SK-N-SH (cell line): ENCODE measurements around the gene BRD9.
"Not testable (repeated sequence)": the region's sequence is repeated elsewhere in the genome, so short reads cannot be mapped to it uniquely, and the experiment has no call there.

Source experiments
- TCF12 ChIP-seq: IDR thresholded peaks from 2 replicates; pipeline ENCODE4 v1.4.0; 2012
- TF ChIP-seq, protein P1 (sequence below): fragments of 200-600 bp; sonication (generic); IDR thresholded peaks from 2 replicates; pipeline ENCODE4 v1.6.1; 2017; ENCODE audit warnings: antibody characterized with exemption, mild to moderate bottlenecking, moderate library complexity

DNA sequence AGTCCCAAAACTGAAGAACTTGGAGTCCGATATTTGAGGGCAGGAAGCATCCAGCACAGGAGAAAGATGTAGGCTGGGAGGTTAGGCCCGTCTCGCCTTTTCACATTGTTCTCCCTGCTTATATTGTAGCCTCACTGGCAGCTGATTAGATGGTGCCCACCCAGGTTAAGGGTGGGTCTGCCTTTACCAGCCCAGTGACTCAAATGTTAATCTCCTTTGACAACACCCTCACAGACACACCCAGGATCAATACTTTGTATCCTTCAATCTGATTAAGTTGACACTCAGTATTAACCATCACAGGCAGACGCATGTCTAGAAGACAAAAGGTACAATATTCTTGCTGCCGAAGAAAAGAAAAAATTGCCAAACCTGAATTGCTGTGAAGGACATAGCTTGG lies 26.1 kb upstream of the BRD9 start:
- TF ChIP-seq, protein P1, sequence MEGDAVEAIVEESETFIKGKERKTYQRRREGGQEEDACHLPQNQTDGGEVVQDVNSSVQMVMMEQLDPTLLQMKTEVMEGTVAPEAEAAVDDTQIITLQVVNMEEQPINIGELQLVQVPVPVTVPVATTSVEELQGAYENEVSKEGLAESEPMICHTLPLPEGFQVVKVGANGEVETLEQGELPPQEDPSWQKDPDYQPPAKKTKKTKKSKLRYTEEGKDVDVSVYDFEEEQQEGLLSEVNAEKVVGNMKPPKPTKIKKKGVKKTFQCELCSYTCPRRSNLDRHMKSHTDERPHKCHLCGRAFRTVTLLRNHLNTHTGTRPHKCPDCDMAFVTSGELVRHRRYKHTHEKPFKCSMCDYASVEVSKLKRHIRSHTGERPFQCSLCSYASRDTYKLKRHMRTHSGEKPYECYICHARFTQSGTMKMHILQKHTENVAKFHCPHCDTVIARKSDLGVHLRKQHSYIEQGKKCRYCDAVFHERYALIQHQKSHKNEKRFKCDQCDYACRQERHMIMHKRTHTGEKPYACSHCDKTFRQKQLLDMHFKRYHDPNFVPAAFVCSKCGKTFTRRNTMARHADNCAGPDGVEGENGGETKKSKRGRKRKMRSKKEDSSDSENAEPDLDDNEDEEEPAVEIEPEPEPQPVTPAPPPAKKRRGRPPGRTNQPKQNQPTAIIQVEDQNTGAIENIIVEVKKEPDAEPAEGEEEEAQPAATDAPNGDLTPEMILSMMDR = not testable (repeated sequence)
- TF ChIP-seq TCF12 = not testable (repeated sequence)
